Peyer's patch (tissue), 4 donors: ENCODE measurements around the gene NAV2. TPM values are rescaled to one million over a fixed set of nuclear protein-coding genes. Genes with fewer than 3 reads are reported as not detected.

Experiments used
- DNase-seq, 3 donors: peaks; one replicate each; pipeline ENCODE4 v3.0.0-alpha.2; 2017 to 2019
- H3K27ac ChIP-seq, 4 donors: fragments of 200-600 bp; sonication (generic); one replicate each; pipeline ENCODE4 v1.5.1; 2016 to 2019
- H3K27me3 ChIP-seq, 2 donors: fragments of 200-600 bp; sonication (generic); one replicate each; pipeline ENCODE4 v1.5.1; 2019
- H3K36me3 ChIP-seq, 3 donors: fragments of 200-600 bp; sonication (generic); one replicate each; pipeline ENCODE4 v1.5.1; 2016 to 2019
- H3K4me1 ChIP-seq, 4 donors: fragments of 200-600 bp; sonication (generic); one replicate each; pipeline ENCODE4 v1.5.1; 2016 to 2019
- H3K4me3 ChIP-seq, 4 donors: fragments of 200-600 bp; sonication (generic); 1 replicate in 3 of 4; 2 replicates in 1 of 4; pipeline ENCODE4 v1.5.1; 2016 to 2019; ENCODE audit warnings: mild to moderate bottlenecking in 1 of 4
- H3K9me3 ChIP-seq, 4 donors: fragments of 200-600 bp; sonication (generic); one replicate each; pipeline ENCODE4 v1.5.1; 2016 to 2019; ENCODE audit warnings: mild to moderate bottlenecking in 1 of 4
- POLR2A ChIP-seq, 2 donors: fragments of 450-650 bp; IDR thresholded peaks; one replicate each; pipeline ENCODE4 v1.5.1; 2017; ENCODE audit warnings: antibody characterized with exemption in 2 of 2, mild to moderate bottlenecking in 2 of 2, moderate library complexity in 2 of 2
- total RNA-seq, 4 donors: library from RNA; depleted of rRNA; stranded (reverse); fragments of >200 nt; gene quantifications; one replicate each; pipeline ENCODE4 v1.1.0, GENCODE V29; 2016
- TF ChIP-seq, protein P1 (sequence below), 6 experiments: fragments of 450-650 bp in 4 of 6; fragments of 200-600 bp in 2 of 6; sonication (generic) in 1 of 6; IDR thresholded peaks; one replicate each; pipeline ENCODE4 v1.5.1; 2017 to 2019; ENCODE audit warnings: antibody characterized with exemption in 6 of 6, mild to moderate bottlenecking in 3 of 6, moderate library complexity in 1 of 6

Gene NAV2
- total RNA-seq, 4 donors from 2014 or later = 6.0 to 48.7 (median 20.1) TPM

DNA sequence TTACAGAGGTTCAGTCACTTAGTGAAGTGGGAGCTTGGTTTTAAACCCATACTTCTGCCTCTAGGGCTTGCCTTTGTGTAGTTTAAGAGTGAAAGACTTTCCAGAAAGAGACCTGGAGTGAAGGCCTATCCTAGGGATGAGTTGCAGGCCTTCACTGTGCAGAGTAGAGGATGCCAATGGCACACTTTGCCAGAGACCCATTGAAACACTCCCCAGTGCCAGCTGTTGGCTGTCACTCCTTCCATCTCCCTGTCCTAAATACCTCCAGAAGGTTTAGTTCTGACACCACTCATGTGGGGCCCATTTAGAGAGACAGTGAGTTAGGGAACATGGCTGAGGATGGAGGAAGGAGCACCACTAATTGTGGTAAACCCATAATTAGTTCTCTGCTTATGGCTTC is 31.5 kb downstream of the NAV2 start:
- no peak for DNase-seq
- H3K4me1 ChIP-seq = no peaks in the 10 kb centered on the region
- no peak overlapping the region for H3K4me3 ChIP-seq
- no peak for TF ChIP-seq POLR2A (IDR thresholded peaks at IDR 0.05)
- TF ChIP-seq, protein P1, sequence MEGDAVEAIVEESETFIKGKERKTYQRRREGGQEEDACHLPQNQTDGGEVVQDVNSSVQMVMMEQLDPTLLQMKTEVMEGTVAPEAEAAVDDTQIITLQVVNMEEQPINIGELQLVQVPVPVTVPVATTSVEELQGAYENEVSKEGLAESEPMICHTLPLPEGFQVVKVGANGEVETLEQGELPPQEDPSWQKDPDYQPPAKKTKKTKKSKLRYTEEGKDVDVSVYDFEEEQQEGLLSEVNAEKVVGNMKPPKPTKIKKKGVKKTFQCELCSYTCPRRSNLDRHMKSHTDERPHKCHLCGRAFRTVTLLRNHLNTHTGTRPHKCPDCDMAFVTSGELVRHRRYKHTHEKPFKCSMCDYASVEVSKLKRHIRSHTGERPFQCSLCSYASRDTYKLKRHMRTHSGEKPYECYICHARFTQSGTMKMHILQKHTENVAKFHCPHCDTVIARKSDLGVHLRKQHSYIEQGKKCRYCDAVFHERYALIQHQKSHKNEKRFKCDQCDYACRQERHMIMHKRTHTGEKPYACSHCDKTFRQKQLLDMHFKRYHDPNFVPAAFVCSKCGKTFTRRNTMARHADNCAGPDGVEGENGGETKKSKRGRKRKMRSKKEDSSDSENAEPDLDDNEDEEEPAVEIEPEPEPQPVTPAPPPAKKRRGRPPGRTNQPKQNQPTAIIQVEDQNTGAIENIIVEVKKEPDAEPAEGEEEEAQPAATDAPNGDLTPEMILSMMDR (IDR thresholded peaks at IDR 0.05) = no peak
- H3K27ac ChIP-seq = no peak overlapping the region
- H3K9me3 ChIP-seq = no peaks in the 10 kb centered on the region
- H3K27me3 ChIP-seq = no peaks in the 10 kb centered on the region
- H3K36me3 ChIP-seq = no peaks in the 10 kb centered on the region

DNA sequence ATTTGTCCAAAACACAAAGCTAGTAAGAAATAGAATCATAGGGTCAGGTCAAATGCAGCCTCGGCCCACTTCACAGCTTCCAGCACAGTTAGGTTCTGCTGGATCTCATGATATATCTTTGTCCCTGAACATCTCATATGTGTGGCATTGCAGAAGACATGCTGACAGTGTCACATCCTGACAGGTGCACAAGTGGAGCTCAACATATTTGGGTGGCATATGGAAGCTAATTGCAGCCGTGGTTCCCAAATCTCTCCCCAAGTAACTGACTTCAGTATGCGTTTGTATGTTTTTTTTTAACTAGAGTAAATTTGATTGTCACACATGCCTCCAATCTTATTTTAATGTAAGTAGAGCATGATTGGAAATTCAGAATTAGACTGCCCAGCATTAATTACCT is 33.4 kb downstream of the NAV2 start:
- H3K27me3 ChIP-seq = no peaks in the 10 kb centered on the region
- no peak overlapping the region for H3K27ac ChIP-seq
- TF ChIP-seq, protein P1 (IDR thresholded peaks at IDR 0.05) = no peak
- no peak for TF ChIP-seq POLR2A (IDR thresholded peaks at IDR 0.05)
- no peak for DNase-seq
- H3K4me1 ChIP-seq = no peaks in the 10 kb centered on the region
- no peaks in the 10 kb centered on the region for H3K36me3 ChIP-seq
- H3K9me3 ChIP-seq = no peaks in the 10 kb centered on the region
- no peak overlapping the region for H3K4me3 ChIP-seq

DNA sequence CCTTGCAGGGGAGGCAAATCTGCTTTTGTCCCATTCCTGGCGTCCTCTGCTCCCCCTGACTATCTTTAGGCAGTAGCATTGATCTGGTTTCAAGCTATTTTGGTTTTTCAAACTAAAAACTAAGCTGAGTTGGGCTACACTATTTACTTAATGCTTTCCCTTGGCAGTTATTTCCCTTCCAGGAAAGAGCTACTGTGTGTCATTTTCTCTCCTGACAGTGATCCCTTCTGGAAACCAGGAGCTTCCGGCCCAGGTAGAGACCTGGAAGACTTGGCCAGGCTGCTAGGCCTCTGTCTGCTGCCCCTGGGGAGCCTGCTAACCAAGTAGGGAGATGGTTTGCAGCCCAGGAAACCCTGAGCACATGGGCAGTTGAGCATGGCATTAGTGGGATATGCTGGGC is 35.0 kb downstream of the NAV2 start:
- no peaks in the 10 kb centered on the region for H3K9me3 ChIP-seq

DNA sequence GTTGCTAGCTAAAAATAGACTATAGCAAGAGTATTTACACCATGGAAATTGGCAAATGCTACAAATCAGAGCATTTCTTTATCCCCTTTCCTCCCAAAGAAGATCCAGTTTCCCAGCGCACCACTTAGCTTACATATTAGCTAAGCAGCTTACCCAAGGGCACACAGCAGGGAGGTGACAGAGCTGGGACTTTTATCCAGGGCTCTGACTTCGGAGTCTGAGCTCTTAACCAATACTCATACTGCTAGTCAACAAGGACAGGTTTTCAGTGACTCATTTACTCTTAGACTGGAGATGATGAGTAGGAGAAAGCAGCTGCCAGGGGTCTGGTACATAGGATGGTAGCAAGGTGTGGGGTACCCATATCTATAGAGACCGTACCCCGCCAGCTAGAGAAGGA is 38.4 kb downstream of the NAV2 start:
- Histone ChIP-seq H3K27ac (no peak overlapping the region), H3K27me3 (no peaks in the 10 kb centered on the region), H3K4me1 (no peaks in the 10 kb centered on the region), H3K4me3 (no peak overlapping the region), H3K9me3 (no peaks in the 10 kb centered on the region), H3K36me3 (no peaks in the 10 kb centered on the region)
- no peak for DNase-seq
- TF ChIP-seq, protein P1 (IDR thresholded peaks at IDR 0.05) = no peak
- no peak for TF ChIP-seq POLR2A (IDR thresholded peaks at IDR 0.05)

More for the DNA sequence above, 35.0 kb downstream of the NAV2 start:
- DNase-seq = no peak
- Histone ChIP-seq H3K36me3 (no peaks in the 10 kb centered on the region), H3K4me3 (no peak overlapping the region), H3K27ac (no peak overlapping the region), H3K27me3 (no peaks in the 10 kb centered on the region), H3K4me1 (no peaks in the 10 kb centered on the region)
- TF ChIP-seq, protein P1 (IDR thresholded peaks at IDR 0.05) = no peak
- TF ChIP-seq POLR2A (IDR thresholded peaks at IDR 0.05) = no peak

DNA sequence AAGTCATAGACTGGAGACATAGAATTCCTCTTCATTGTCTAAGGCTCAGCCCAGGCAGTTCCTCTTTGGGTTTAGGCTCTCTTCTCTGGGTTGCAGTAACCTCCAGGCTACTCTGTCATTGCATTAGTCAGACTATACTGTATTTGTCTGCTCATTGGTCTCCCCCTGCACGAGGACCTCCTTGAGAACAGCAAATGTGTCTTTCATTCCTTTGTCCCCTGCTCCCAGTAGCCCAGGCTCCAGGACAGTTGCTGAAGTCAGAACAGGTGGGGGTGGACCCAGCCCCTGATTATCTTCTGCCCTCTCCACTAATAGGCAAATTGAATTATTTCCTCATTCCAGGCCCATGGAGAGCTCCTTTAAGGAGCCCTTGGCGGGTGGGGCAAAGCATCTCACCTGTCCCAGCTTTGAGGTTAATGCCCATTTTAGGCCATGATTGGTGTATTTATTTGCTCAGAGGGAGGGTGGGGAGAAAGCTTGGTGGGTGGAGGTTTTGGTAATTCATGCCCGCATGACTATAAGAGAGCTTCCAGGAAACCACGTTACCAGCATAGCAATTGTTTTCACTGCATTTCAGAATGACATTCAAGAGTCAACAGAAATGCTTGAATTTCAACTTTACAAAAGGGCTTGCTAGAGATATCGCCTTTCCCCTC is 40.9 kb downstream of the NAV2 start:
- H3K9me3 ChIP-seq = no peaks in the 10 kb centered on the region
- H3K27ac ChIP-seq = no peak overlapping the region
- H3K36me3 ChIP-seq = no peaks in the 10 kb centered on the region
- no peak for DNase-seq
- TF ChIP-seq, protein P1 (IDR thresholded peaks at IDR 0.05) = no peak
- TF ChIP-seq POLR2A (IDR thresholded peaks at IDR 0.05) = no peak
- no peak overlapping the region for H3K4me3 ChIP-seq
- H3K27me3 ChIP-seq = no peaks in the 10 kb centered on the region
- no peaks in the 10 kb centered on the region for H3K4me1 ChIP-seq
